Tibial nerve (tissue), 4 donors: Measurements from ENCODE around the gene HGFAC.

Experiments
- EP300 ChIP-seq, 2 donors: sonication (generic); formaldehyde crosslinking; IDR thresholded peaks; one replicate each; pipeline ENCODE4 v1.6.1; 2017; ENCODE audit warnings: antibody characterized with exemption in 2 of 2, mild to moderate bottlenecking in 1 of 2
- POLR2A ChIP-seq, 2 donors: fragments of 450-650 bp; IDR thresholded peaks; one replicate each; pipeline ENCODE4 v1.6.1; 2017; ENCODE audit warnings: antibody characterized with exemption in 2 of 2, mild to moderate bottlenecking in 2 of 2, moderate library complexity in 2 of 2
- TF ChIP-seq, protein P1 (sequence below), 5 experiments: fragments of 200-600 bp in 3 of 5; fragments of 450-650 bp in 2 of 5; sonication (generic) in 3 of 5; IDR thresholded peaks; one replicate each; pipeline ENCODE4 v1.5.1; 2016 to 2019; ENCODE audit warnings: antibody characterized with exemption in 5 of 5, mild to moderate bottlenecking in 3 of 5, moderate library complexity in 2 of 5

DNA sequence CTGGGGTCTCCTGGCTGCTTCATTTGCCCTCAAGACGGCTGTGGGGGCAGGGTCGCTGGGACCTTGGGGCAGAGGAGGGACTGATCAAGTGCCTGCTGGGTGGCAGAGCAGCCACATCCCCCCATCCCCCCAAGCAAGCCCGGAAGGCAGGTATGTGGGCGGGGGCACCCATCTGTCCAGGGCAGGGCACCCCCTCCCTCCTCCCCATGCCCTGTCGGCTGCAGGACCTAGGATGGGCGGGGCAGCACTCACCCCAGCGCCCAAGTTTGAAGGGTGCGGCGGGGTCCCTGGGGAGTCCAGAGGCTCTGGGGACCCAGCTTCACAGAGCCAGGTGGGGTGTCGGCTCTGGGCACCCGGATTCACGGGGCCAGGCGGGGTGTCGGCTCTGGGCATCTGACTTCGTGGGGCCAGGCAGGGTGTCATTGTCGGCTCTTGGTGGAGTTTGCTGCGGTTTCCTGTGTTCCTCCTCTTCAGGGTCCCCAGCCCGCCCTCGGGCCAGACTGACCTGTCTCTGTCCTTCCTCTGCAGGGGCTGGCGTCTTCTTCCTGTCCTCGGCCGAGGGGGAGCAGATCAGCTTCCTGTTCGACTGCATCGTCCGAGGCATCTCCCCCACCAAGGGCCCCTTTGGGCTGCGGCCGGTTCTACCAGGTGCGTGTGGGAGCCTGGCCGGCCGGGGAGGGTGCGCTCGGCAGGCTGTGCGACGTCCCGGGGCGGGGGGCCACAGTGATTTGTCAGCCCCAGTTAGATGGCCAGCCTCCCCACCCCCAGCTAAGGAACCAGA, 43.4 kb downstream of the HGFAC start:
- TF ChIP-seq, protein P1, sequence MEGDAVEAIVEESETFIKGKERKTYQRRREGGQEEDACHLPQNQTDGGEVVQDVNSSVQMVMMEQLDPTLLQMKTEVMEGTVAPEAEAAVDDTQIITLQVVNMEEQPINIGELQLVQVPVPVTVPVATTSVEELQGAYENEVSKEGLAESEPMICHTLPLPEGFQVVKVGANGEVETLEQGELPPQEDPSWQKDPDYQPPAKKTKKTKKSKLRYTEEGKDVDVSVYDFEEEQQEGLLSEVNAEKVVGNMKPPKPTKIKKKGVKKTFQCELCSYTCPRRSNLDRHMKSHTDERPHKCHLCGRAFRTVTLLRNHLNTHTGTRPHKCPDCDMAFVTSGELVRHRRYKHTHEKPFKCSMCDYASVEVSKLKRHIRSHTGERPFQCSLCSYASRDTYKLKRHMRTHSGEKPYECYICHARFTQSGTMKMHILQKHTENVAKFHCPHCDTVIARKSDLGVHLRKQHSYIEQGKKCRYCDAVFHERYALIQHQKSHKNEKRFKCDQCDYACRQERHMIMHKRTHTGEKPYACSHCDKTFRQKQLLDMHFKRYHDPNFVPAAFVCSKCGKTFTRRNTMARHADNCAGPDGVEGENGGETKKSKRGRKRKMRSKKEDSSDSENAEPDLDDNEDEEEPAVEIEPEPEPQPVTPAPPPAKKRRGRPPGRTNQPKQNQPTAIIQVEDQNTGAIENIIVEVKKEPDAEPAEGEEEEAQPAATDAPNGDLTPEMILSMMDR (IDR thresholded peaks at IDR 0.05): no peak
- TF ChIP-seq POLR2A (IDR thresholded peaks at IDR 0.05): no peak
- TF ChIP-seq EP300 (IDR thresholded peaks at IDR 0.05): no peak
